ENCODE measurements around the gene ZNF345. TPM values are rescaled to one million over a fixed set of nuclear protein-coding genes. Genes with fewer than 3 reads are reported as not detected.

ZNF345 gene
- total RNA-seq, 2 experiments from 2014 or later = 3.5 to 4.6 TPM

GRCh38 chr19:36847968-36848367, 2.7 kb upstream of the ZNF345 start:
- Mint-ChIP-seq H3K27me3 (no peaks in the 10 kb centered on the region), H3K36me3 (ENCODE audit: low read depth) (peaks cover 57% of the 10 kb centered on the region), H3K27ac (no peak overlapping the region), H3K9me3 (ENCODE audit: low read depth) (peaks cover 9% of the 10 kb centered on the region), H3K4me3 (no peak overlapping the region), H3K4me1 (peaks cover 6% of the 10 kb centered on the region)
- DNase-seq (no peak), ATAC-seq (no peak)
- CTCF ChIA-PET = no interaction called here
- intact Hi-C loops (cut with DNase I, micrococcal nuclease) = loop anchor here in 1 of 2 experiments (5.0 kb wide), 1 partner anchor 1469 kb away; the partner anchor contains the start of genes KCNK6 and YIF1B
- POLR2A ChIA-PET = interaction anchor here (3.6 kb wide), 1 partner anchor 10 kb away, joined by 53 read pairs; the partner anchor contains the start of gene ZNF790

- H3K4me3 Mint-ChIP-seq = no peak overlapping the region
- ChIA-PET CTCF (interaction anchor here (0.5 to 3.4 kb wide), 6 partner anchors 8 to 1524 kb away, joined by 3 to 19 read pairs (median 4); partner anchors contain the start of genes PSMD8, ZNF383, ZNF540 and ZNF571), POLR2A (interaction anchor here (0.5 to 3.6 kb wide), 18 partner anchors 12 to 1199 kb away, joined by 3 to 53 read pairs (median 4); partner anchors contain the start of genes ZNF146, ZNF260, ZNF420 and ZNF461)
- peak; percentile 94 for DNase-seq
- H3K9me3 Mint-ChIP-seq (ENCODE audit: low read depth) = peaks cover 14% of the 10 kb centered on the region
- peaks cover 10% of the 10 kb centered on the region for H3K4me1 Mint-ChIP-seq
- ATAC-seq = peak; percentile 91
- no peaks in the 10 kb centered on the region for H3K27me3 Mint-ChIP-seq
- intact Hi-C loops (cut with DNase I, micrococcal nuclease) = loop anchor here (1.0 to 5.0 kb wide), 20 partner anchors 12 to 1467 kb away; partner anchors contain the start of genes ZNF260 (in 2 of the 2), ZNF567 (in 2 of the 2), ZNF568 (in 2 of the 2) and ZNF790 (in 2 of the 2)
- H3K27ac Mint-ChIP-seq = no peak overlapping the region
- H3K36me3 Mint-ChIP-seq (ENCODE audit: low read depth) = peaks cover 58% of the 10 kb centered on the region
These were observed 746 bp upstream of the ZNF345 start for GRCh38 chr19:36849701-36850558.

GRCh38 chr19:36851898-36852297, 1.2 kb downstream of the ZNF345 start:
- no peak overlapping the region for H3K4me3 Mint-ChIP-seq
- peaks cover 17% of the 10 kb centered on the region for H3K9me3 Mint-ChIP-seq (ENCODE audit: low read depth)
- ChIA-PET POLR2A (no interaction called here), CTCF (no interaction called here)
- no peak for ATAC-seq
- no peak overlapping the region for H3K27ac Mint-ChIP-seq
- no peaks in the 10 kb centered on the region for H3K27me3 Mint-ChIP-seq
- peaks cover 53% of the 10 kb centered on the region for H3K36me3 Mint-ChIP-seq (ENCODE audit: low read depth)
- intact Hi-C loops (cut with DNase I, micrococcal nuclease) = loop anchor here in 1 of 2 experiments (1.0 to 2.0 kb wide), 3 partner anchors 367 to 803 kb away; partner anchors contain the start of genes POLR2I, TBCB, ZFP30 and ZNF383
- H3K4me1 Mint-ChIP-seq = peaks cover 10% of the 10 kb centered on the region
- no peak for DNase-seq

- intact Hi-C loops (cut with DNase I, micrococcal nuclease) = no loop called here
- H3K4me3 Mint-ChIP-seq = no peak overlapping the region
- H3K36me3 Mint-ChIP-seq (ENCODE audit: low read depth) = peaks cover 68% of the 10 kb centered on the region
- CTCF ChIA-PET = no interaction called here
- peaks cover 53% of the 10 kb centered on the region for H3K9me3 Mint-ChIP-seq (ENCODE audit: low read depth)
- POLR2A ChIA-PET = no interaction called here
- ATAC-seq (no peak), DNase-seq (no peak)
- H3K27me3 Mint-ChIP-seq = no peaks in the 10 kb centered on the region
- H3K27ac Mint-ChIP-seq = no peak overlapping the region
- H3K4me1 Mint-ChIP-seq = no peaks in the 10 kb centered on the region
These were observed 26.6 kb downstream of the ZNF345 start for GRCh38 chr19:36876993-36877938.

GRCh38 chr19:36891768-36892357, 41.2 kb downstream of the ZNF345 start:
- no peaks in the 10 kb centered on the region for H3K27me3 Mint-ChIP-seq
- ChIA-PET CTCF (no interaction called here), POLR2A (no interaction called here)
- H3K4me3 Mint-ChIP-seq = no peak overlapping the region
- intact Hi-C loops (cut with DNase I, micrococcal nuclease) = no loop called here
- peaks cover 85% of the 10 kb centered on the region for H3K36me3 Mint-ChIP-seq (ENCODE audit: low read depth)
- H3K27ac Mint-ChIP-seq = no peak overlapping the region
- ATAC-seq (no peak), DNase-seq (no peak)
- H3K4me1 Mint-ChIP-seq = no peaks in the 10 kb centered on the region
- peaks cover 59% of the 10 kb centered on the region for H3K9me3 Mint-ChIP-seq (ENCODE audit: low read depth)

- intact Hi-C loops (cut with DNase I, micrococcal nuclease) = no loop called here
These were observed 44.2 kb downstream of the ZNF345 start for GRCh38 chr19:36894849-36895383.

GRCh38 chr19:36898422-36898821, 47.7 kb downstream of the ZNF345 start:
- intact Hi-C loops (cut with DNase I, micrococcal nuclease) = no loop called here
- Mint-ChIP-seq H3K27me3 (no peaks in the 10 kb centered on the region), H3K4me1 (no peaks in the 10 kb centered on the region), H3K4me3 (no peak overlapping the region), H3K27ac (no peak overlapping the region), H3K9me3 (ENCODE audit: low read depth) (peaks cover 52% of the 10 kb centered on the region), H3K36me3 (ENCODE audit: low read depth) (peaks cover 93% of the 10 kb centered on the region)
- POLR2A ChIA-PET = interaction anchor here (0.7 kb wide), 1 partner anchor 19 kb away, joined by 3 read pairs; no protein-coding TSS in a partner anchor
- DNase-seq (no peak), ATAC-seq (no peak)
- CTCF ChIA-PET = interaction anchor here (0.7 kb wide), 1 partner anchor 642 kb away, joined by 3 read pairs; no protein-coding TSS in a partner anchor

More at GRCh38 chr19:36894849-36895383, 44.2 kb downstream of the ZNF345 start:
- H3K4me1 Mint-ChIP-seq = no peaks in the 10 kb centered on the region
- POLR2A ChIA-PET = no interaction called here
- peaks cover 64% of the 10 kb centered on the region for H3K9me3 Mint-ChIP-seq (ENCODE audit: low read depth)
- H3K27me3 Mint-ChIP-seq = no peaks in the 10 kb centered on the region
- no peak overlapping the region for H3K27ac Mint-ChIP-seq
- CTCF ChIA-PET = no interaction called here
- H3K36me3 Mint-ChIP-seq (ENCODE audit: low read depth) = peaks cover 93% of the 10 kb centered on the region
- no peak overlapping the region for H3K4me3 Mint-ChIP-seq
- ATAC-seq = no peak
- no peak for DNase-seq

GRCh38 chr19:36915992-36916830, 65.5 kb downstream of the ZNF345 start, which contains the start of the genes ZNF568 and ZNF829:
Gene ZNF568 (plus strand): TSS chr19:36916332. CDS start chr19:36922771, 6,439 bp downstream.
Gene ZNF829 (minus strand): TSS chr19:36916291. CDS start chr19:36915167, 1,124 bp downstream.
- Mint-ChIP-seq H3K4me1 (peaks cover 15% of the 10 kb centered on the region), H3K27ac (peak within 1 kb of the TSS; percentile 98), H3K9me3 (ENCODE audit: low read depth) (peaks cover 21% of the 10 kb centered on the region), H3K4me3 (peak within 1 kb of the TSS; percentile 88), H3K27me3 (no peaks in the 10 kb centered on the region), H3K36me3 (ENCODE audit: low read depth) (peaks cover 83% of the 10 kb centered on the region)
- peak; percentile 98 for ATAC-seq
- CTCF ChIA-PET = interaction anchor here (0.8 kb wide), 1 partner anchor 162 kb away, joined by 3 read pairs; the partner anchor contains the start of gene ZNF420
- peak; percentile 97 for DNase-seq
- POLR2A ChIA-PET = interaction anchor here (0.6 kb wide), 1 partner anchor 290 kb away, joined by 8 read pairs; no protein-coding TSS in a partner anchor
- intact Hi-C loops (cut with DNase I, micrococcal nuclease) = loop anchor here (1.0 to 5.0 kb wide), 26 partner anchors 57 to 863 kb away; partner anchors contain the start of genes ZNF345 (in 2 of the 2), ZNF420 (in 2 of the 2), ZNF569 (in 2 of the 2) and ZNF585A (in 2 of the 2)

GRCh38 chr19:36916991-36917390, 66.3 kb downstream of the ZNF345 start:
- H3K4me1 Mint-ChIP-seq = peaks cover 15% of the 10 kb centered on the region
- H3K4me3 Mint-ChIP-seq = peak overlapping the region; percentile 88
- intact Hi-C loops (cut with DNase I, micrococcal nuclease) = loop anchor here (1.0 to 5.0 kb wide), 26 partner anchors 56 to 862 kb away; partner anchors contain the start of genes ZNF345 (in 2 of the 2), ZNF420 (in 2 of the 2), ZNF569 (in 2 of the 2) and ZNF585A (in 2 of the 2)
- H3K27ac Mint-ChIP-seq = peak overlapping the region; percentile 98
- DNase-seq (peak; percentile 9), ATAC-seq (no peak)
- CTCF ChIA-PET = no interaction called here
- POLR2A ChIA-PET = interaction anchor here (0.5 to 0.6 kb wide), 3 partner anchors 10 to 290 kb away, joined by 3 to 8 read pairs (median 3); no protein-coding TSS in a partner anchor
- H3K9me3 Mint-ChIP-seq (ENCODE audit: low read depth) = peaks cover 19% of the 10 kb centered on the region
- no peaks in the 10 kb centered on the region for H3K27me3 Mint-ChIP-seq
- H3K36me3 Mint-ChIP-seq (ENCODE audit: low read depth) = peaks cover 82% of the 10 kb centered on the region
